Measurements from ENCODE around the gene DNM3.

The DNM3 gene

GRCh38 chr1:172118618-172119017 lies 277.3 kb downstream of the DNM3 start:
- DNase-seq: no peak

GRCh38 chr1:172119184-172119583 lies 277.9 kb downstream of the DNM3 start:
- no peak for DNase-seq

GRCh38 chr1:172120381-172120780 lies 279.1 kb downstream of the DNM3 start:
- no peak for DNase-seq

- no peak for DNase-seq
These were observed 279.9 kb downstream of the DNM3 start for GRCh38 chr1:172121081-172121717.

GRCh38 chr1:172122381-172122780 lies 281.1 kb downstream of the DNM3 start:
- no peak for DNase-seq

- DNase-seq: no peak
These were observed 284.0 kb downstream of the DNM3 start for GRCh38 chr1:172125250-172125649.

GRCh38 chr1:172125812-172126430 lies 284.6 kb downstream of the DNM3 start:
- no peak for DNase-seq

GRCh38 chr1:172132836-172133235 lies 291.5 kb downstream of the DNM3 start:
- DNase-seq: no peak

GRCh38 chr1:172134087-172134731 lies 292.9 kb downstream of the DNM3 start:
- DNase-seq: no peak

- peak; percentile 10 for DNase-seq
These were observed 293.9 kb downstream of the DNM3 start for GRCh38 chr1:172135076-172135672.

GRCh38 chr1:172135978-172136610 lies 294.8 kb downstream of the DNM3 start:
- DNase-seq: no peak

GRCh38 chr1:172136925-172137324 lies 295.6 kb downstream of the DNM3 start:
- DNase-seq: no peak

GRCh38 chr1:172137703-172138454 lies 296.6 kb downstream of the DNM3 start:
- no peak for DNase-seq

- DNase-seq: no peak
These were observed 297.3 kb downstream of the DNM3 start for GRCh38 chr1:172138634-172139033.

GRCh38 chr1:172139196-172139595 lies 297.9 kb downstream of the DNM3 start:
- DNase-seq: no peak

- DNase-seq: no peak
These were observed 298.8 kb downstream of the DNM3 start for GRCh38 chr1:172140072-172140471.

GRCh38 chr1:172140591-172140990 lies 299.3 kb downstream of the DNM3 start:
- DNase-seq: no peak

GRCh38 chr1:172141341-172141881 lies 300.1 kb downstream of the DNM3 start:
- no peak for DNase-seq

GRCh38 chr1:172142324-172142723 lies 301.0 kb downstream of the DNM3 start:
- DNase-seq: no peak

GRCh38 chr1:172143384-172144055 lies 302.2 kb downstream of the DNM3 start:
- DNase-seq: no peak

GRCh38 chr1:172144445-172145061 lies 303.3 kb downstream of the DNM3 start:
- no peak for DNase-seq
